ENCODE data around the gene KRTAP5-1. TPM values are rescaled to one million over a fixed set of nuclear protein-coding genes. Genes with fewer than 3 reads are reported as not detected.

The KRTAP5-1 gene
- polyA plus RNA-seq, 2 of the 4 experiments (the other 2 are of a cell fraction): not detected

- TF ChIP-seq POLR2A (IDR thresholded peaks at IDR 0.05; ENCODE audit: low read length): no peak
- no peak for TF ChIP-seq PHF8 (IDR thresholded peaks at IDR 0.05; ENCODE audit: borderline replicate concordance, low read depth)
- TF ChIP-seq ESRRA (IDR thresholded peaks at IDR 0.05; ENCODE audit: borderline replicate concordance, low read length): 0 out of 2 replicates have a peak, but pooled peaks have one; percentile 80
- no peak for TF ChIP-seq HEYL (CRISPR knock-in tag; IDR thresholded peaks at IDR 0.05)
- no peak for TF ChIP-seq KDM5A (IDR thresholded peaks at IDR 0.05)
- no peak for TF ChIP-seq PBX3 (IDR thresholded peaks at IDR 0.05)
- TF ChIP-seq RAD21 (conservative IDR thresholded peaks at IDR 0.05 in 1 of 2, IDR thresholded peaks at IDR 0.05 in 1 of 2): peak; percentile 66 to 94
- no peak for TF ChIP-seq ATOH8 (CRISPR knock-in tag; IDR thresholded peaks at IDR 0.05; ENCODE audit: low read depth)
- no peak for TF ChIP-seq FOSL2 (IDR thresholded peaks at IDR 0.05)
- TF ChIP-seq FOSL2 (CRISPR knock-in tag; IDR thresholded peaks at IDR 0.05): no peak
- TF ChIP-seq SMC3 (IDR thresholded peaks at IDR 0.05): peak; percentile 98
- TF ChIP-seq ZC3H11A (IDR thresholded peaks at IDR 0.05): no peak
- TF ChIP-seq MYC (IDR thresholded peaks at IDR 0.05; ENCODE audit: borderline replicate concordance, low read length): no peak
- no peak for TF ChIP-seq EHMT2 (IDR thresholded peaks at IDR 0.05; ENCODE audit: low read depth)
- TF ChIP-seq, protein P1, sequence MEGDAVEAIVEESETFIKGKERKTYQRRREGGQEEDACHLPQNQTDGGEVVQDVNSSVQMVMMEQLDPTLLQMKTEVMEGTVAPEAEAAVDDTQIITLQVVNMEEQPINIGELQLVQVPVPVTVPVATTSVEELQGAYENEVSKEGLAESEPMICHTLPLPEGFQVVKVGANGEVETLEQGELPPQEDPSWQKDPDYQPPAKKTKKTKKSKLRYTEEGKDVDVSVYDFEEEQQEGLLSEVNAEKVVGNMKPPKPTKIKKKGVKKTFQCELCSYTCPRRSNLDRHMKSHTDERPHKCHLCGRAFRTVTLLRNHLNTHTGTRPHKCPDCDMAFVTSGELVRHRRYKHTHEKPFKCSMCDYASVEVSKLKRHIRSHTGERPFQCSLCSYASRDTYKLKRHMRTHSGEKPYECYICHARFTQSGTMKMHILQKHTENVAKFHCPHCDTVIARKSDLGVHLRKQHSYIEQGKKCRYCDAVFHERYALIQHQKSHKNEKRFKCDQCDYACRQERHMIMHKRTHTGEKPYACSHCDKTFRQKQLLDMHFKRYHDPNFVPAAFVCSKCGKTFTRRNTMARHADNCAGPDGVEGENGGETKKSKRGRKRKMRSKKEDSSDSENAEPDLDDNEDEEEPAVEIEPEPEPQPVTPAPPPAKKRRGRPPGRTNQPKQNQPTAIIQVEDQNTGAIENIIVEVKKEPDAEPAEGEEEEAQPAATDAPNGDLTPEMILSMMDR (IDR thresholded peaks at IDR 0.05): peak; percentile 97
- TF ChIP-seq RNF2 (IDR thresholded peaks at IDR 0.05; ENCODE audit: borderline replicate concordance, low read depth): no peak
- DNase-seq (ENCODE audit: low read depth in 1 of 2, low spot score in 1 of 2) (peak; percentile 68 to 73), FAIRE-seq (no peak), ATAC-seq (peak; percentile 67 to 77)
- H3K4me3 ChIP-seq: peak overlapping the region; percentile 74
- peaks cover 33% of the 10 kb centered on the region for H3K4me1 ChIP-seq
- ChIA-PET CTCF (interaction anchor here (0.5 to 26.3 kb wide), 45 partner anchors 9 to 582 kb away, joined by 3 to 719 read pairs (median 5); partner anchors contain the start of genes KRTAP5-1, KRTAP5-2 and KRTAP5-5), POLR2A (interaction anchor here (0.6 to 1.3 kb wide), 2 partner anchors 10 to 28 kb away, joined by 3 to 5 read pairs; no protein-coding TSS in a partner anchor)
- 0% methylated on average over 26 of the region's 64 CpGs for WGBS (ENCODE audit: missing lambda C conversion rate)
- H3K4me2 ChIP-seq: peak overlapping the region; percentile 99
- H3K9me3 ChIP-seq: peaks cover 17% of the 10 kb centered on the region
- peak overlapping the region; percentile 89 to 95 for H3K27ac ChIP-seq
Observed at GRCh38 chr11:1574238-1574932, 10.7 kb downstream of the KRTAP5-1 start.

DNA sequence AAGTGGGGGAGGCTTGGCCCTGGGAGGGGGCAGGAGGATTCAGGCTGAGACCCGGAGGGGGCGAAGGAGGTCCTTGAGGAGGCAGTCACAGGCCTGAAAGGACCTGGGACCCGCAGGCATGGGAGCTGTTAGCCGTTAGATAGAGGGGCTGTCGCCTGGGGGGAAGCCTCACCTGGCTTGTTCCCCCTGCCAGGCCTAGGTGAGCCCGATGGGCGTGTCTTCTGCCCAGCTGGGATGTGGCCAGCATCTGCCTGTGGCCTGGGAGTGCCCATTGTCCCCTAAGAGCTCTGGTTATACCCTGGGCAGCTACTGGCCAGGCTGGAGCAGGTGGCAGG is 11.2 kb downstream of the KRTAP5-1 start:
- 25% methylated on average over 5 of the region's 7 CpGs for WGBS (ENCODE audit: missing lambda C conversion rate)
- CTCF ChIA-PET: interaction anchor here (0.5 to 26.3 kb wide), 24 partner anchors 9 to 583 kb away, joined by 3 to 719 read pairs (median 8); partner anchors contain the start of genes KRTAP5-1 and KRTAP5-2
- DNase-seq (ENCODE audit: low read depth in 1 of 2, low spot score in 1 of 2) (peak in 1 of 2 experiments; percentile 71), FAIRE-seq (no peak), ATAC-seq (peak; percentile 52 to 78)
- peaks cover 37% of the 10 kb centered on the region for H3K4me1 ChIP-seq
- no peak for TF ChIP-seq REST (IDR thresholded peaks at IDR 0.05)
- peaks cover 15% of the 10 kb centered on the region for H3K9me3 ChIP-seq
- POLR2A ChIA-PET: interaction anchor here (1.3 kb wide), 1 partner anchor 9 kb away, joined by 3 read pairs; no protein-coding TSS in a partner anchor
- peak overlapping the region; percentile 74 for H3K4me3 ChIP-seq
- peak overlapping the region; percentile 99 for H3K4me2 ChIP-seq
- peak overlapping the region; percentile 89 to 95 for H3K27ac ChIP-seq

All from A549 (cell line).